Trophoblast cell (in vitro differentiated cells and primary cell): Measurements from ENCODE around the gene P2RX5.
"Not testable (repeated sequence)": the region's sequence is repeated elsewhere in the genome, so short reads cannot be mapped to it uniquely, and the experiment has no call there.

ENCODE experiments used
- DNase-seq, 2 donors: peaks; one replicate each; pipeline ENCODE4 v3.0.0-alpha.2; 2016
- H2AFZ ChIP-seq: 2 replicates; pipeline ENCODE4 v1.6.1; 2013; ENCODE audit warnings: low read length, moderate library complexity, mild to moderate bottlenecking; ENCODE audit not compliant: insufficient read depth, poor library complexity
- H2AK5ac ChIP-seq: 2 replicates; pipeline ENCODE4 v1.6.1; 2013; ENCODE audit warnings: mild to moderate bottlenecking, low read length
- H2BK120ac ChIP-seq: 2 replicates; pipeline ENCODE4 v1.6.1; 2013; ENCODE audit warnings: low read length, mild to moderate bottlenecking, moderate library complexity; ENCODE audit not compliant: insufficient read depth, poor library complexity
- H2BK12ac ChIP-seq: 2 replicates; pipeline ENCODE4 v1.6.1; 2013; ENCODE audit warnings: mild to moderate bottlenecking, low read length, moderate library complexity
- H2BK5ac ChIP-seq: 2 replicates; pipeline ENCODE4 v1.6.1; 2013; ENCODE audit warnings: low read length, low read depth, moderate library complexity, mild to moderate bottlenecking; ENCODE audit not compliant: poor library complexity
- H3K14ac ChIP-seq: 2 replicates; pipeline ENCODE4 v1.6.1; 2013; ENCODE audit warnings: mild to moderate bottlenecking, low read length
- H3K18ac ChIP-seq: 2 replicates; pipeline ENCODE4 v1.6.1; 2013; ENCODE audit warnings: mild to moderate bottlenecking, low read length
- H3K23ac ChIP-seq: 2 replicates; pipeline ENCODE4 v1.6.1; 2013; ENCODE audit warnings: low read length
- H3K27ac ChIP-seq: 2 replicates; pipeline ENCODE4 v1.5.1; 2013; ENCODE audit warnings: low read depth, mild to moderate bottlenecking, inconsistent platforms, low read length, moderate library complexity
- H3K27me3 ChIP-seq: 2 replicates; pipeline ENCODE4 v1.6.1; 2013; ENCODE audit warnings: inconsistent platforms, mild to moderate bottlenecking, low read length, moderate library complexity; ENCODE audit not compliant: insufficient read depth
- H3K36me3 ChIP-seq, 2 experiments: 1 replicate in 1 of 2; 2 replicates in 1 of 2; pipeline ENCODE4 v1.6.1; 2013; ENCODE audit warnings: low read length in 2 of 2, mild to moderate bottlenecking in 2 of 2, moderate library complexity in 1 of 2; ENCODE audit not compliant: insufficient read depth in 2 of 2, control insufficient read depth in 1 of 2
- H3K4ac ChIP-seq: 2 replicates; pipeline ENCODE4 v1.6.1; 2013; ENCODE audit warnings: low read depth, mild to moderate bottlenecking, low read length, moderate library complexity
- H3K4me1 ChIP-seq, 2 experiments: 1 replicate in 1 of 2; 2 replicates in 1 of 2; pipeline ENCODE4 v1.6.1; 2013; ENCODE audit warnings: low read length in 2 of 2, mild to moderate bottlenecking in 2 of 2, moderate library complexity in 1 of 2; ENCODE audit not compliant: insufficient read depth in 2 of 2, control insufficient read depth in 1 of 2
- H3K4me2 ChIP-seq: 2 replicates; pipeline ENCODE4 v1.6.1; 2013; ENCODE audit warnings: inconsistent platforms, mild to moderate bottlenecking, low read length, moderate library complexity
- H3K4me3 ChIP-seq: 2 replicates; pipeline ENCODE4 v1.5.1; 2013; ENCODE audit warnings: mild to moderate bottlenecking, low read depth, low read length, inconsistent platforms
- H3K79me1 ChIP-seq: one replicate; pipeline ENCODE4 v1.6.1; 2013; ENCODE audit warnings: low read length
- H3K79me2 ChIP-seq: 2 replicates; pipeline ENCODE4 v1.6.1; 2013; ENCODE audit warnings: low read length, mild to moderate bottlenecking; ENCODE audit not compliant: control insufficient read depth, insufficient read depth, poor library complexity
- H3K9ac ChIP-seq: 2 replicates; pipeline ENCODE4 v1.6.1; 2013; ENCODE audit warnings: mild to moderate bottlenecking, low read length
- H3K9me3 ChIP-seq: 2 replicates; pipeline ENCODE4 v1.6.1; 2013; ENCODE audit warnings: low read depth, mild to moderate bottlenecking, control low read depth, inconsistent platforms, low read length; ENCODE audit not compliant: insufficient read depth
- H4K12ac ChIP-seq: 2 replicates; pipeline ENCODE4 v1.6.1; 2013; ENCODE audit warnings: low read depth, mild to moderate bottlenecking, low read length, moderate library complexity
- H4K8ac ChIP-seq: 2 replicates; pipeline ENCODE4 v1.6.1; 2013; ENCODE audit warnings: low read depth, mild to moderate bottlenecking, low read length, moderate library complexity
- H4K91ac ChIP-seq: one replicate; pipeline ENCODE4 v1.6.1; 2013; ENCODE audit warnings: low read depth, mild to moderate bottlenecking, low read length, moderate library complexity
- WGBS: extraction: QIAGEN DNeasy Blood & Tissue Kit; methylation state at CpG from one replicate; pipeline ENCODE4 v1.1.7; 2013; ENCODE audit warnings: missing lambda C conversion rate; ENCODE audit not compliant: insufficient read length, insufficient coverage; ENCODE audit errors: extremely low coverage; 5-methylcytosine and 5-hydroxymethylcytosine counted together

P2RX5 gene

DNA sequence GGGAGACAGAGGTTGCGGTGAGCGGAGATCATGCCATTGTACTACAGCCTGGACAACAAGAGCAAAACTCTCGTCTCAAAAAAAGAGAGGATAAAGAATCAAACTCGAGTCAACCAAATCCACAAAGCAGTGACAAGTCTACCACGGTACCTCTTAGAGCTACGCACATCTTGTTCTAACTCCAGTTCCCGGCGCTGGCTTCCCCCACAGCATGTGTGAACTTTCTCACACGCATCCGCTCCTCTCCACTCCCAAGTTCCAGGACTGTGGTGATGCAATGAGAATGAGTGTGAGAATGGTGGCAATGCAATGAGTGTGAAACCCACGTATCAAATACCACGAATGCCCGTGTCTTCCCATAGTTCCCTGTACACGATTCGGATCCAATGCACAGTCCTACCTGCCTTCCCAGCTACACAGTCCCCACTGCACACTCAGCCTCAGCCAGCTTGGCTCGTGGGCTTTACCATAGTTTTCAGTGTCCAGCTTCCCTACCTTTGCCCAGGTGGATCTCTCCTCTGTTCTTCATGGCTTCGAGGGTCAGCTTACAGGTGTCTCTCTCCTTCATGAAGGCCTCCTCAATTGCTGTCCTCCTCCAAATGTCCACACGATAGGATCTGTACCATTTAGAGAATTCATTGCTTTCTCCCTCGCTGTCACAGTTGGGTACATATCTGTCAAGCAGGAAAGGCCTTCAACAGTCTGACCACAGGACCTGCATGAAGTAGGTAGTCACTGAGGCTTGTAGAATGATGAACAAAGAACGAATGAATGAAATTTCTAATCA is 9.2 kb upstream of the P2RX5 start:
- Histone ChIP-seq H3K79me1 (no peaks in the 10 kb centered on the region), H3K14ac (no peak overlapping the region), H3K18ac (no peak overlapping the region), H4K12ac (no peak overlapping the region), H3K9me3 (no peaks in the 10 kb centered on the region), H2BK12ac (no peak overlapping the region), H3K9ac (no peak overlapping the region), H3K36me3 (no peaks in the 10 kb centered on the region), H3K27ac (no peak overlapping the region), H3K4me2 (no peak overlapping the region), H2BK120ac (no peak overlapping the region), H3K23ac (peak overlapping the region; percentile 94), H4K8ac (no peak overlapping the region), H3K27me3 (no peaks in the 10 kb centered on the region), H3K79me2 (no peaks in the 10 kb centered on the region), H3K4me1 (no peaks in the 10 kb centered on the region), H2BK5ac (no peak overlapping the region), H2AK5ac (no peak overlapping the region), H4K91ac (no peak overlapping the region), H3K4me3 (no peak overlapping the region), H3K4ac (no peak overlapping the region), H2AFZ (no peak overlapping the region)
- DNase-seq = no peak
- WGBS = no CpG with 5 or more reads among the region's 20 CpGs

DNA sequence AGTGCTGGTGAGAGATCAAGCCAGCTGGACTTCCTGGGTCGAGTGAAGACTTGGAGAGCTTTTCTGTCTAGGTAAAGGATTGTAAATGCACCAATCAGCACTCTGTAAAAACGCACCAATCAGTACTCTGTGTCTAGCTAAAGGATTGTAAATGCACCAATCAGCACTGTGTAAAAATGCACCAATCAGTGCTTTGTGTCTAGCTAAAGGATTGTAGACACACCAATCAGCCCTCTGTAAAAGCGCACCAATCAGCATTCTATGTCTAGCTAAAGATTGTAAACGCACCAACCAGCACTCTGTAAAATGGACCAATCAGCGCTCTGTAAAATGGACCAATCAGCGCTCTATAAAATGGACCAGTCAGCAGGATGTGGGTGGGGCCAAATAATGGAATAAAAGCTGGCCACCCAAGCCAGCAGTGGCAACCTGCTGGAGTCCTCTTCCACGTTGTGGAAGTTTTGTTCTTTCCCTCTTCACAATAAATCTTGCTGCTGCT is 6.1 kb upstream of the P2RX5 start:
- WGBS = no CpG with 5 or more reads among the region's 7 CpGs
- H3K79me1 ChIP-seq, H2BK12ac ChIP-seq, DNase-seq, H3K4me3 ChIP-seq, H3K9ac ChIP-seq, H2BK120ac ChIP-seq, H2AK5ac ChIP-seq, H3K18ac ChIP-seq, H3K4ac ChIP-seq, H3K4me1 ChIP-seq, H3K23ac ChIP-seq, H3K4me2 ChIP-seq, H3K79me2 ChIP-seq, H3K14ac ChIP-seq, H2BK5ac ChIP-seq, H3K27ac ChIP-seq, H4K91ac ChIP-seq, H4K8ac ChIP-seq, H2AFZ ChIP-seq, H3K36me3 ChIP-seq, H4K12ac ChIP-seq: not testable (repeated sequence)
- Histone ChIP-seq H3K27me3 (peaks cover 11% of the 10 kb centered on the region), H3K9me3 (peaks cover 11% of the 10 kb centered on the region)

- no peak overlapping the region for H4K8ac ChIP-seq
- no peak overlapping the region for H2AK5ac ChIP-seq
- WGBS = no CpG with 5 or more reads among the region's 4 CpGs
- no peaks in the 10 kb centered on the region for H3K36me3 ChIP-seq
- H4K12ac ChIP-seq = no peak overlapping the region
- no peaks in the 10 kb centered on the region for H3K79me1 ChIP-seq
- H3K27ac ChIP-seq = no peak overlapping the region
- H3K18ac ChIP-seq = no peak overlapping the region
- H2BK12ac ChIP-seq = no peak overlapping the region
- H3K4me2 ChIP-seq = no peak overlapping the region
- H3K9ac ChIP-seq = no peak overlapping the region
- H2BK120ac ChIP-seq = no peak overlapping the region
- no peaks in the 10 kb centered on the region for H3K79me2 ChIP-seq
- peaks cover 14% of the 10 kb centered on the region for H3K9me3 ChIP-seq
- H3K4me1 ChIP-seq = peaks cover 0 to 8% of the 10 kb centered on the region in 2 experiments
- no peak overlapping the region for H3K14ac ChIP-seq
- no peak overlapping the region for H4K91ac ChIP-seq
- H3K4me3 ChIP-seq = no peak overlapping the region
- H3K27me3 ChIP-seq = peaks cover 28% of the 10 kb centered on the region
- H2BK5ac ChIP-seq = no peak overlapping the region
- H3K4ac ChIP-seq = no peak overlapping the region
- no peak overlapping the region for H2AFZ ChIP-seq
- DNase-seq = no peak
- H3K23ac ChIP-seq = no peak overlapping the region
Measured at GRCh38 chr17:3699951-3700350, 4.0 kb upstream of the P2RX5 start.

DNA sequence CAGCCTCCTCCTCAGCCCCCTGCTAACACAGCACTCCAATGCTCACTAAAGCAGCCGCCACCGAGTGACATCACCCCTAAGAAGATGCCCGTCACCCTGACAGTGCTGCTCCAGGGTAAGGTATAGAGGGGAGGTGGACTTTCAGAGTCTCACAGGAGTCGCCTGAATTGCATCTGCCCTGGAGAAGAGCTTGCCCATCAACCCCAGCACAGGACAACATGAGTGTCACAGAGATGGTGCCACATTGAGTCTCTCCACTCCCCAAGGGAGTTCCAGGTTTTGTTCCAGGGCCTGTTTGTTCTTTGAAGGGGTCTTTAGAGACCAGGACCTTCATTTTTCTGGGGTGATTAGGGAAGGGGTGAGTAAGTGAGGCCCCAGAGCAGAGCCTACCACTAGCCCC is 2.2 kb upstream of the P2RX5 start:
- H4K12ac ChIP-seq = no peak overlapping the region
- H2AFZ ChIP-seq = no peak overlapping the region
- peaks cover 0 to 8% of the 10 kb centered on the region in 2 experiments for H3K4me1 ChIP-seq
- H3K27ac ChIP-seq = no peak overlapping the region
- no peak overlapping the region for H3K18ac ChIP-seq
- H3K23ac ChIP-seq = no peak overlapping the region
- H3K14ac ChIP-seq = no peak overlapping the region
- no peak overlapping the region for H3K4me2 ChIP-seq
- no peak overlapping the region for H3K4me3 ChIP-seq
- DNase-seq = no peak
- no peak overlapping the region for H2AK5ac ChIP-seq
- H3K9ac ChIP-seq = no peak overlapping the region
- no peaks in the 10 kb centered on the region for H3K79me1 ChIP-seq
- no peaks in the 10 kb centered on the region for H3K36me3 ChIP-seq
- no peak overlapping the region for H2BK12ac ChIP-seq
- H3K79me2 ChIP-seq = no peaks in the 10 kb centered on the region
- no peak overlapping the region for H3K4ac ChIP-seq
- no peak overlapping the region for H4K8ac ChIP-seq
- no CpG with 5 or more reads among the region's 4 CpGs for WGBS
- H4K91ac ChIP-seq = no peak overlapping the region
- H3K27me3 ChIP-seq = peaks cover 34% of the 10 kb centered on the region
- H2BK120ac ChIP-seq = no peak overlapping the region
- H2BK5ac ChIP-seq = no peak overlapping the region
- H3K9me3 ChIP-seq = peaks cover 14% of the 10 kb centered on the region
